Measurements from ENCODE around the gene TM4SF20.

Gene TM4SF20

GRCh38 chr2:227317834-227318233 is 61.3 kb downstream of the TM4SF20 start:
- DNase-seq = no peak

DNA sequence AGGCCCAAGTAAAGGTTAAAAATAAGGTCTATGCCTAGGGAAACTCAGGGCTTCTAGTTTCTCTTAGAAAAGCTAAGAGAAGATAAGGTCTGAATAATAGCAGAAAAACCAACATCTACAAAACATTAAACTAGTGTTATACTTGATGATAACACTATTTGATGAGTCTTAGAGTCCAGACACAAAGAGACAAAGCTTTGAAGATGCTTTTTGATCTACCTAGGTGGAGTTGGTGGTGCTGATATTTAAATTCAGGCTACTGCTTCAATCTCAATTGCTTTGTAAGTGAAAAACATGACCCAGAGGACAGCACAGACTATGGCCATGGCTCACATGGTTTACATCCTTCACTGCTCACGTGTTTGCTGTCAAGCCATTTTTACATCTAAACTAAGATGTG is 65.8 kb downstream of the TM4SF20 start:
- DNase-seq = no peak

- DNase-seq = no peak
These were observed 66.5 kb downstream of the TM4SF20 start for GRCh38 chr2:227312579-227312978.

Measured in activated T-cell treated with anti-CD3 and anti-CD28 coated beads for 4 hours (primary cell).